ENCODE measurements around the gene CDC14B.
"Not testable (repeated sequence)": the region's sequence is repeated elsewhere in the genome, so short reads cannot be mapped to it uniquely, and the experiment has no call there.

CDC14B gene

GRCh38 chr9:96626912-96627311 is 7.3 kb upstream of the CDC14B start:
- DNase-seq (ENCODE audit: low read depth in 2 of 3, low spot score in 2 of 3) = no peak

GRCh38 chr9:96621618-96622017 is 2.0 kb upstream of the CDC14B start:
- DNase-seq (ENCODE audit: low read depth in 2 of 3, low spot score in 2 of 3) = no peak

- no peak for DNase-seq (ENCODE audit: low read depth in 2 of 3, low spot score in 2 of 3)
Measured at GRCh38 chr9:96620832-96621269, 1.2 kb upstream of the CDC14B start.

DNA sequence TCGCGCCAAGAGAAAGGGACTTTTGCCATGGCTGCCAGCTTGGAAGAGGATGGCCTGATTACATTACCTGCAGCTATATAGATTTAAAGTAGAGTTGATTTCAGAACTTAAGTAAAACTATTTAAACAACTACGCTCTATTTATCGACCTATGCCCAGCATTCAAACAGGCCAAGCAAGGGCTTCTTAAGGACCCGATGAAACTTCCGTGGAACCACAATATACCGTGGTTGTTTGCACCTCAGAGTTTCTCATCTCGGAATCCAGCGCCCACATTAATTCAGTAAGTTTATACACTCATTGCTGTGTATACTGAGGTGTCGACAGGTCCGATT is 505 bp upstream of the CDC14B start:
- no peak for DNase-seq (ENCODE audit: low read depth in 2 of 3, low spot score in 2 of 3)

DNA sequence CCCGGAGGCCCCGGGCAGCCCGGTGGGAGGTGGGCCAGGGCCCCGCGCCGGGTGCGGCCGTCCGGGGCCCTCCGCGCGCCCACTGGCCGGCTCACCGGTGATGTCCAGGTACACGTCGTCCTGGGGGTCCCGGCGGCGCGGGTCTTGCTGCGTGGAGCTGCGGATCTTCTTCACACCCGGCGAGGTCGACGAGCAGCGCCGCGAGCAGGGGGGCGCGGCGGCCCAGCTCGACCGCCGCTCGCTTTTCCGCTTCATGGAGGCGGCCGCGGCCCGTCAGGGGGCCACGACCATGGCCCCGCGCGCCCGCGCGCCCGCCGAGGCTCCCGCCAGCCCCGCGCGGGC is 548 bp downstream of the CDC14B start:
- DNase-seq (ENCODE audit: low read depth in 2 of 3, low spot score in 2 of 3) = no peak

DNA sequence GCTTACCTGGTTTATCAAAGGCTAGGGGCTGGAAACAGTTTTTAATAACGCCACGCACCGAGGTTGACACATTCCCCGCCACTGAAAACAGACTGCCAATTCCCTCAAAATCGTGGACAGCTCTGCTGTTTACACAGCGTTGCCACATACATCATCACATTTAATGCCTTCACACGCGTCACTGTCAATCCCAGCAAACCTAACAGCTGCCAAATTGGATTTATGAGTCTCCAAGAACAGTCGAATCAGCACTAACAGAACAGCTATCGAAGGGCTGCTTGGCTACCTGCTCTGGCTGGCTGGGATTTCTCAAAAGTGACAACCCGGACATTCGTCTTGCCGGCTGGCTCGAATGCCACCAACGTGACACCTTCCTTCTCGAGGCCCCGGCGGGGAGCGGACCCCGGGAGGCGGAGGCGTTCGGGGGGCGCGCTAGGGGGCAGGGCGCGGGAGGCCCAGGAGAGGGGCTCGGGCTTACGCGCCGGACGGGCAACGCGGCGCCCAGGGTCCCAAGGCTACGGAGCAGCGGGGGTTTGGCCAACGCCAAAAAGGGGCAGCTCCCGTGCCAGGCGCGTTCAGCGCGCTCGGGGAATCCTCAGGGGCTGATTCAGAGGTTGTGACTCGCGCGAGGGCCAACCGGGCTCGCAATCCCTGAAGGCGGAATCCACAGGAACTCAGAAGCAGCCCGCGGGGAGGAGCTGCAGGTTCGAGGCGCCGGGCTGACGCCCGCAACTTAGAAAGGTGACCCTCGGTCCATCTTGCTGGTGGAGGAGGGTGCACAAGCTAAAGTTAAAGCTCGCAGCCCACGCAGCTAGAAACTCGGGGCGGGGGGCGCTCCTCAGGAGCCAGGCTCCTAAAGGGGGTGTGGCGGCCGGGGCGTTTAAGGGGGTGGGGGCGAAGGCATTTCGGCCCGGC is 1.2 kb downstream of the CDC14B start:
- no peak for DNase-seq (ENCODE audit: low read depth in 2 of 3, low spot score in 2 of 3)

DNA sequence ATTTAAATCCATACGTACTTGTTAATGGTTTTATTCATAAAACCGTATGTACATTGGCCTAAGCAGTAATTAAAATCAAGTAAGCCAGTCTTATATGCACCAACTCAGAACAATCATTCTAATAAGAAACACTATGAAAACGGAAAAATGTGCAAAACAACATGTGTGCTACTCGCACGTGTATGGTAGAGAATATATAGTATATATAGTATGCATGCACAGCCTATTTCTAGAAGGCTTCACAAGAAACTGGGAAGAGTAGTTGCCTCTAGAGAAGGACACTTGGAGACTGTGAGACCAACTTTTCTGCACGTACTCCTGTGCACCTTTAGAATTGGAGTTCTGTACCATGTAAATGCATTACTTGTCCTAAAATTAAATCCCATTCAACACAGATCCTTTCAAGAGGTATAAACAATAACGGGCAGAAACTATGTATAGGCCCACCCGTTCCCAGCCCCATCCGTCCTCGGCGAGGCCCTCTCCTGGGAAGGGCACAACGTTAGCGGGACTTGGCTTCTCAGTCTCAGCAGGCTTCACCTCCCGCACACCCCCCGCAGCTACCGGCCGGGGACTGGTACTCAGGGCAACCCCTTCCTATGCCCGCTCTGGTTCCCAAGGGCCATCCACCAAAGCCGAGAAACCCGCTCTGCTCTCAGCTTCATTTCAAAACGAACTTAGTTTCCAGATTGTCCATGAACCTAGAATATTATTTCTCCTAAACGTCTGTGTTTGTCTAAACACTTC is 2.0 kb downstream of the CDC14B start:
- DNase-seq (ENCODE audit: low read depth in 2 of 3, low spot score in 2 of 3) = no peak

GRCh38 chr9:96616817-96617438 is 2.7 kb downstream of the CDC14B start:
- DNase-seq (ENCODE audit: low read depth in 2 of 3, low spot score in 2 of 3) = no peak

DNA sequence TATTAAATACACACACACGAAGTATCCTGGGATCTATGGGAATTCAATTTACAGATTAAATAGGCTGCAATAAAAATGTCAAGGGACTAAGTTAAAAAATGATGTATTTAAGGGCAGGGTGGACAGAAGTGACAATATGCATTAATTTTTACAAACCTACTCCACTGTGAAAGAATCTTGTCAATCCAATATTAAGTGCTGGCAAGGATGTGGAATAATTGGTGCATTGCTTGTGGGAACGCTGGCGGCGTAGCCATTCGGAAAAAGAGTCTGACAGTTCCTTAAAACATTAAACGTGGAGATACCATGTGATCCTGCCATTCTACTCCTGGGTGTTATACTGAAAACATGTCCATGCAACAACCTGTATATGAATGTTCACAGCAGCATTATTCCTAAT is 4.2 kb downstream of the CDC14B start:
- DNase-seq (ENCODE audit: low read depth in 2 of 3, low spot score in 2 of 3) = no peak

GRCh38 chr9:96614664-96615063 is 5.0 kb downstream of the CDC14B start:
- not testable (repeated sequence) for DNase-seq (ENCODE audit: low read depth in 2 of 3, low spot score in 2 of 3)

GRCh38 chr9:96612966-96613589 is 6.6 kb downstream of the CDC14B start:
- no peak for DNase-seq (ENCODE audit: low read depth in 2 of 3, low spot score in 2 of 3)

DNA sequence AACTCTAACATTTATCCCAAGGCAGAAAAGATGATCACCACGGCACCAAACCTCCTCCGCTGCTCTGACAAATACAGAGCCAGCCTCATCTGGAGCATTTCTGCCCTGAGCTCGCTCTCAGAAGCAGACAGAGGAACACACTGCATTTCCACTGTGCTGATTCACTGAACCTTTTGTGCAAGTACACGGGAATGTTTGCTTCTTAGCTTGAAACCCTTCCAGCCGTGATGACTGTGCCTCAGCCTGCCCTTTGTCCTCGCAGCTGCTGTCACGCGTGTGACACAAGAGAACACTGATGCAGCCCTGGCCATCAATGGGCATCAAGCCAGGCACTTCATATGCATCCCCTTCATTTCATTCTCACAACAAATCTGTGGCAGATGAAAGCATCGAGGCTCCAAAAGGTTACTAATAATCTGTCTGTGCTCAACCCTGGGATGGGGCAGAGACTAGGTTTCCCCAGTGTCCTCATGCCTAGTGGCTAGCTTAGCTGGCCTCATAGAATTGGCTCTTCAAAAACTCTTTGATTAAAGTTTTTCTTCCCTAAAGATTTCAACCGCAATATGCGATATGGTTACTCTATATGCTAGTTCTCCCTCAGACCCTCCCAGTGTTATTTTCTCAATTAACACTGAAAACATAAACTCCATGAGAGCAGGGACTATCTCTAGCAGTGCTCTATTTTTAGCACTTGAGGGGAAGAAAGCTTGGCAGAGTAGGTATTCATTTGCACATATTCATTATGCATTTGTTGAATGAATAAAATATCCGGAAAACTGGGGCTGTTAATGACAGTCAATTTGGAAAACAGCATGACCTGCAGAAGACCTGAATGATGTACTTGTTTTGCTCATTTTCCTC is 7.3 kb downstream of the CDC14B start:
- DNase-seq (ENCODE audit: low read depth in 2 of 3, low spot score in 2 of 3) = no peak

DNA sequence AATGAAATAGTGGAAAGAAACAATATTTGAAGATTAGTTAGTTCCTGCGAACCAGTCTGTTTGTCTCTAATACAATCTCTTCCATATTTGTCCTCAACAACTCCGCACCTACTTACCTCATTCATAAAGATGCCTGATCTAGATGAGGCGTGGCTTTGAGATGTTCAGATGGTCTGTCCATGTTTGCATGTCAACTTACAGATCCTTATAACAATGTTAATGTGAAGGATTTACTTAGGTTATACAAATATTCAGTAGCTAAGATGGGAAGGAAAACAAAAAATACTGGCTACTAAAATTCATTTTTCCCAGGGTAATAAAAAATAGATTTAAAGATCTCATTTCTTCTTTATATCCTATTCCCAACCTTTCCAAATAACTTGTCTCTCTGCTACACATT is 8.3 kb downstream of the CDC14B start:
- DNase-seq (ENCODE audit: low read depth in 2 of 3, low spot score in 2 of 3) = no peak

DNA sequence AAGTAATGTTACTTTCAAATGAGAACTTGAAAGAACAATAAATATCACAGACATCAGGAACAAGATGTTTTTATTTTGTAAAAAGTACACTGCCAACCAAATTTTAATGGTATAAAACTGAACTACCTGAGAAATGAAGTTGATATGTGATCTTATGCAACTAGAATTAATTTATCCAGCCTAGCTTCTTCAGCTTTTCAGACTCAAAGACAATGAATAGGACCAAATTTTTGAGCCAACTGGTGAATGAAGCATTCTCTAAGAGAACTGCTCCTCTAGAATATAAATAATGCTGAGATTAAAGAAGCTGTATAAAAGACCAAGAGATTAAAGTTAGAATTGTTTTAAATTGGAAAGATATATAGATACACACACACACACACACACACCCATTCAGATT is 9.9 kb downstream of the CDC14B start:
- no peak for DNase-seq (ENCODE audit: low read depth in 2 of 3, low spot score in 2 of 3)

GRCh38 chr9:96607971-96608370 is 11.7 kb downstream of the CDC14B start:
- no peak for DNase-seq (ENCODE audit: low read depth in 2 of 3, low spot score in 2 of 3)

DNA sequence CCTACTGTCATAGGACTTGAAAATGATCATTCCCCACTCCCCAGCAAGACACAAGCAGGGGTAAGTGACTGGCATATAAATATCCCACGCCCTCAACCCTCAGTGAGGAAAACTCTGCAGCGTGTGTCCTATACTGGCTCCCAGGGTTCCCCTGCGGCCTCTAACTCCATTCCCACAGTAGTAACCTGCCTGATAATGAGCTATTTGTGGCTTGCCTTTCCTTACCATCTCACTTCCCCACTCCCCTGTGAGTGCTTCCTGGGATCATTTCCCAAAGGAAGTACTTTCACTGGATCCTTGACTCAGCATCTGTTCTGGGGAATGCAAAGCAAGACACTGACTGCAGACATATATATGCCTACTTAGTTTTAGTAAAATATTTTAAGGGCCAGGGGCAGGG is 14.3 kb downstream of the CDC14B start:
- DNase-seq (ENCODE audit: low read depth in 2 of 3, low spot score in 2 of 3) = no peak

- DNase-seq (ENCODE audit: low read depth in 2 of 3, low spot score in 2 of 3) = no peak
Measured at GRCh38 chr9:96604004-96604319, 15.7 kb downstream of the CDC14B start.

GRCh38 chr9:96603305-96604003 is 16.2 kb downstream of the CDC14B start:
- DNase-seq (ENCODE audit: low read depth in 2 of 3, low spot score in 2 of 3) = no peak

DNA sequence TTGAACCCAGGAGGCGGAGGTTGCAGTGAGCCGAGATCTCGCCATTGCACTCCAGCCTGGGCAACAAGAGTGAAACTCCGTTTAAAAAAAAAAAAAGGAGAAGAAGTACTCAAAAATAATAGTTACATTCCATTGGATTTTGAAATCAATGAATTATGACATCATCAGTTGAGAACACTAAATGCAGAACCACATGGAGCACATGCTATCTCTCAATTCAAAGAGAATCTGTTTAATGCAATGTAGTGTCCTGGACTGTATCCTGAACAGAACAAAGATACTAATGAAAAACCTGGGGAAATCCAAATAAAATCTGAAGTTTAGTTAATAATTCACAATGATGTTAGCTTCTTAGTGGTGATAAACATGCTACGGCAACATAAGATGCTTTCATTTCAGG is 20.3 kb downstream of the CDC14B start:
- DNase-seq (ENCODE audit: low read depth in 2 of 3, low spot score in 2 of 3) = no peak

GRCh38 chr9:96596601-96597111 is 23.0 kb downstream of the CDC14B start:
- no peak for DNase-seq (ENCODE audit: low read depth in 2 of 3, low spot score in 2 of 3)

Data from activated CD8-positive, alpha-beta memory T cell treated with anti-CD3 and anti-CD28 coated beads for 48 hours (primary cell).